SK-N-SH treated with all-trans-retinoic acid at 6 μM for 48 hours (cell line): Measurements from ENCODE around the gene ZMIZ1.

Source experiments
- ATAC-seq: fragments of 200-7000 bp; cut with Tn5 transposase; 3 replicates; pipeline ENCODE4 v1.9.1; 2020; ENCODE audit warnings: mild to moderate bottlenecking, moderate library complexity
- ARNTL ChIP-seq: fragments of 450-650 bp; formaldehyde crosslinking; IDR thresholded peaks from 2 replicates; pipeline ENCODE4 v1.5.0; 2020; ENCODE audit warnings: low read depth, mild to moderate bottlenecking, moderate library complexity, borderline replicate concordance
- BACH2 ChIP-seq: fragments of 250-450 bp; sonication (Bioruptor Pico); IDR thresholded peaks from 2 replicates; pipeline ENCODE4 v1.9.0; 2021; ENCODE audit warnings: mild to moderate bottlenecking, borderline replicate concordance
- CSDC2 ChIP-seq: fragments of 250-450 bp; sonication (Bioruptor Pico); IDR thresholded peaks from 2 replicates; pipeline ENCODE4 v1.5.0; 2020; ENCODE audit warnings: mild to moderate bottlenecking, moderate library complexity
- ESRRG ChIP-seq: fragments of 250-450 bp; sonication (Bioruptor Pico); IDR thresholded peaks from 2 replicates; pipeline ENCODE4 v1.6.1; 2021; ENCODE audit warnings: mild to moderate bottlenecking
- GLIS3 ChIP-seq: fragments of 250-450 bp; sonication (Bioruptor Pico); IDR thresholded peaks from 2 replicates; pipeline ENCODE4 v1.5.0; 2020; ENCODE audit warnings: mild to moderate bottlenecking, moderate library complexity
- ISL1 ChIP-seq: fragments of 250-450 bp; sonication (Bioruptor Pico); IDR thresholded peaks from 2 replicates; pipeline ENCODE4 v2.1.2; 2022; ENCODE audit warnings: mild to moderate bottlenecking, moderate library complexity
- OSR1 ChIP-seq: fragments of 250-450 bp; sonication (Bioruptor Pico); IDR thresholded peaks from 2 replicates; pipeline ENCODE4 v1.8.0; 2022; ENCODE audit warnings: moderate library complexity, mild to moderate bottlenecking, inconsistent platforms
- PPARA ChIP-seq: fragments of 250-450 bp; sonication (Bioruptor Pico); IDR thresholded peaks from 2 replicates; pipeline ENCODE4 v1.5.0; 2020; ENCODE audit warnings: mild to moderate bottlenecking, borderline replicate concordance
- RARB ChIP-seq: fragments of 250-450 bp; sonication (Bioruptor Pico); IDR thresholded peaks from 2 replicates; pipeline ENCODE4 v1.8.0; 2021; ENCODE audit warnings: mild to moderate bottlenecking, moderate library complexity
- SNAI2 ChIP-seq: fragments of 250-450 bp; sonication (Bioruptor Pico); IDR thresholded peaks from 2 replicates; pipeline ENCODE4 v1.5.0; 2020; ENCODE audit warnings: mild to moderate bottlenecking, moderate library complexity
- TCF4 ChIP-seq: fragments of 250-450 bp; sonication (Bioruptor Pico); IDR thresholded peaks from 2 replicates; pipeline ENCODE4 v1.8.0; 2021; ENCODE audit warnings: mild to moderate bottlenecking, moderate library complexity, borderline replicate concordance
- TOX ChIP-seq: fragments of 250-450 bp; sonication (Bioruptor Pico); IDR thresholded peaks from 2 replicates; pipeline ENCODE4 v1.8.0; 2021; ENCODE audit warnings: mild to moderate bottlenecking, moderate library complexity, borderline replicate concordance
- ZC3H10 ChIP-seq: fragments of 250-450 bp; sonication (Bioruptor Pico); IDR thresholded peaks from 2 replicates; pipeline ENCODE4 v1.5.1; 2021; ENCODE audit warnings: mild to moderate bottlenecking, moderate library complexity
- ZFP3 ChIP-seq: fragments of 250-450 bp; sonication (Bioruptor Pico); IDR thresholded peaks from 2 replicates; pipeline ENCODE4 v1.5.0; 2020; ENCODE audit warnings: mild to moderate bottlenecking, moderate library complexity
- ZFP30 ChIP-seq: fragments of 450-650 bp; formaldehyde crosslinking; IDR thresholded peaks from 2 replicates; pipeline ENCODE4 v1.5.0; 2022; ENCODE audit warnings: mild to moderate bottlenecking, moderate library complexity
- ZNF565 ChIP-seq: fragments of 450-650 bp; formaldehyde crosslinking; conservative IDR thresholded peaks from 2 replicates; pipeline ENCODE4 v1.5.0; 2020; ENCODE audit warnings: low read depth, mild to moderate bottlenecking, moderate library complexity
- ZNF70 ChIP-seq: fragments of 450-650 bp; formaldehyde crosslinking; IDR thresholded peaks from 2 replicates; pipeline ENCODE4 v1.5.0; 2020; ENCODE audit warnings: mild to moderate bottlenecking, moderate library complexity
- ZNF8 ChIP-seq: fragments of 450-650 bp; formaldehyde crosslinking; IDR thresholded peaks from 2 replicates; pipeline ENCODE4 v1.5.0; 2020; ENCODE audit warnings: mild to moderate bottlenecking, moderate library complexity
- TF ChIP-seq, protein P1 (sequence below): fragments of 250-450 bp; sonication (Bioruptor Pico); IDR thresholded peaks from 2 replicates; pipeline ENCODE4 v1.8.0; 2021; ENCODE audit warnings: low read depth, mild to moderate bottlenecking, moderate library complexity, borderline replicate concordance
- TF ChIP-seq, protein P2 (sequence below): fragments of 250-450 bp; sonication (Bioruptor Pico); IDR thresholded peaks from 2 replicates; pipeline ENCODE4 v1.5.0; 2020; ENCODE audit warnings: mild to moderate bottlenecking, moderate library complexity
- TF ChIP-seq, protein P3 (sequence below): fragments of 250-450 bp; sonication (Bioruptor Pico); IDR thresholded peaks from 2 replicates; pipeline ENCODE4 v1.8.0; 2020; ENCODE audit warnings: mild to moderate bottlenecking, moderate library complexity, borderline replicate concordance
- TF ChIP-seq, protein P4 (sequence below): fragments of 250-450 bp; sonication (Bioruptor Pico); IDR thresholded peaks from 2 replicates; pipeline ENCODE4 v1.5.1; 2021; ENCODE audit warnings: mild to moderate bottlenecking, moderate library complexity

The ZMIZ1 gene

DNA sequence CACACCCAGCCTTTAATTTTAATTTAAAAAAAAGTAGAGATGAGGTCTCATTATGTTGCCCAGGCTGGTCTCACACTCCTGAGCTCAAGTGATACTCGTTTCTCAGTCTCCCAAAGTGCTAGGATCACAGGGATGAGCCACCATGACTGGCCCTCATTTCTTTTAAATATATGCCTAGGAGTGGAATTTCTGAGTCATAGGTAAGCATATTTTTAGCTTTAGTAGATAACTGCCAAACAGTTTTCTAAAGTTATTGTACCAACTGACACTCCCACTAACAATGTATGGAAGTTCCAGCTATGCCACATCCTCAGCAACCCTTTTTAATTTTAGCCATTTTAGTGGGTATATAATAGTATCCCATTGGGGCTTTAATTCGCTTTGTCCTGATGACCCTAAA lies 264.7 kb downstream of the ZMIZ1 start (continued):
- no peak for TF ChIP-seq ESRRG

DNA sequence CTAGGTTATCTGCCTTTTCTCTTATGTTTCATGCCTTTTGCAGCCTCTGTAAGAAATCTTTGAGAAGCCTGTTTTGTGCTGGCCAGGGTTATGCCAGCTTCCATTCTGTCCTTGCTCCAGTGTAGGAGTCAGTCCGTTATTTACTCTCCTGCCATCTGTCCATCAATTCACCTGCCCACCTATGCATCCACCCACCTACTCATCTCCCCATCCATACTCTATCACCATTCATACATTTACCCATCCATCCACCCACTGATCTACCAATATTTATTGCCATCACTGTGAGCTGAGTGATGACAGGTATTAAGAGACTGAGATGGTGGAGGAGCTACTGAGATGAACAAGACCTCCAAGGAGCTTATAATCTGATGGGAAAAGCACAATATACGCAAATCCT lies 265.8 kb downstream of the ZMIZ1 start:
- ATAC-seq: no peak

DNA sequence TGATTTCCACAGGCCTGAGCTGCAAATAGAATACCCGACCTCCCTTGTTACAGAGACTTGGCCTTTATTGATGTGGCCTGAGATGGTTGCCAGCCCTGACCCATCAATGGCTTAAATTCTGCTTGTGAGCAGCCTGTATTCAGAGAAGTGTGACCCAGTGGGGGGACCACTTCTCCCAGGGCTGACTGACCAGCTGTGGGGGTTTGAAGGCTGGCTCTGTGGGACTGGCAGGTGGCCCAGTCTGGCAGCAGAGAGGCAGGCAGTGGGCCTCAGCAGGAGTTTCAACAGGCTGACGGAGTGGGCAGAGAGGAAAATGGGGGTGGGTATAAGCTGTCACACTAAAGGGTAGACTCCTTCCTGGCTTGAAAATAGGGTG lies 266.3 kb downstream of the ZMIZ1 start:
- TF ChIP-seq SNAI2 (CRISPR knock-in tag) (no peak), ZNF565 (no peak), PPARA (CRISPR knock-in tag) (no peak), ZNF70 (peak; percentile 94), ZFP3 (no peak), OSR1 (CRISPR knock-in tag) (no peak), TCF4 (CRISPR knock-in tag) (no peak)
- ATAC-seq: no peak

More for the DNA sequence above, 265.8 kb downstream of the ZMIZ1 start:
- TF ChIP-seq RARB (CRISPR knock-in tag): no peak
- no peak for TF ChIP-seq ZFP30 (CRISPR knock-in tag)
- TF ChIP-seq ZNF70: no peak
- TF ChIP-seq SNAI2 (CRISPR knock-in tag): no peak
- TF ChIP-seq, protein P1, sequence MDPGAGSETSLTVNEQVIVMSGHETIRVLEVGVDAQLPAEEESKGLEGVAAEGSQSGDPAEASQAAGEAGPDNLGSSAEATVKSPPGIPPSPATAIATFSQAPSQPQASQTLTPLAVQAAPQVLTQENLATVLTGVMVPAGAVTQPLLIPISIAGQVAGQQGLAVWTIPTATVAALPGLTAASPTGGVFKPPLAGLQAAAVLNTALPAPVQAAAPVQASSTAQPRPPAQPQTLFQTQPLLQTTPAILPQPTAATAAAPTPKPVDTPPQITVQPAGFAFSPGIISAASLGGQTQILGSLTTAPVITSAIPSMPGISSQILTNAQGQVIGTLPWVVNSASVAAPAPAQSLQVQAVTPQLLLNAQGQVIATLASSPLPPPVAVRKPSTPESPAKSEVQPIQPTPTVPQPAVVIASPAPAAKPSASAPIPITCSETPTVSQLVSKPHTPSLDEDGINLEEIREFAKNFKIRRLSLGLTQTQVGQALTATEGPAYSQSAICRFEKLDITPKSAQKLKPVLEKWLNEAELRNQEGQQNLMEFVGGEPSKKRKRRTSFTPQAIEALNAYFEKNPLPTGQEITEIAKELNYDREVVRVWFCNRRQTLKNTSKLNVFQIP (CRISPR knock-in tag): no peak
- TF ChIP-seq ZC3H10: no peak
- TF ChIP-seq, protein P2, sequence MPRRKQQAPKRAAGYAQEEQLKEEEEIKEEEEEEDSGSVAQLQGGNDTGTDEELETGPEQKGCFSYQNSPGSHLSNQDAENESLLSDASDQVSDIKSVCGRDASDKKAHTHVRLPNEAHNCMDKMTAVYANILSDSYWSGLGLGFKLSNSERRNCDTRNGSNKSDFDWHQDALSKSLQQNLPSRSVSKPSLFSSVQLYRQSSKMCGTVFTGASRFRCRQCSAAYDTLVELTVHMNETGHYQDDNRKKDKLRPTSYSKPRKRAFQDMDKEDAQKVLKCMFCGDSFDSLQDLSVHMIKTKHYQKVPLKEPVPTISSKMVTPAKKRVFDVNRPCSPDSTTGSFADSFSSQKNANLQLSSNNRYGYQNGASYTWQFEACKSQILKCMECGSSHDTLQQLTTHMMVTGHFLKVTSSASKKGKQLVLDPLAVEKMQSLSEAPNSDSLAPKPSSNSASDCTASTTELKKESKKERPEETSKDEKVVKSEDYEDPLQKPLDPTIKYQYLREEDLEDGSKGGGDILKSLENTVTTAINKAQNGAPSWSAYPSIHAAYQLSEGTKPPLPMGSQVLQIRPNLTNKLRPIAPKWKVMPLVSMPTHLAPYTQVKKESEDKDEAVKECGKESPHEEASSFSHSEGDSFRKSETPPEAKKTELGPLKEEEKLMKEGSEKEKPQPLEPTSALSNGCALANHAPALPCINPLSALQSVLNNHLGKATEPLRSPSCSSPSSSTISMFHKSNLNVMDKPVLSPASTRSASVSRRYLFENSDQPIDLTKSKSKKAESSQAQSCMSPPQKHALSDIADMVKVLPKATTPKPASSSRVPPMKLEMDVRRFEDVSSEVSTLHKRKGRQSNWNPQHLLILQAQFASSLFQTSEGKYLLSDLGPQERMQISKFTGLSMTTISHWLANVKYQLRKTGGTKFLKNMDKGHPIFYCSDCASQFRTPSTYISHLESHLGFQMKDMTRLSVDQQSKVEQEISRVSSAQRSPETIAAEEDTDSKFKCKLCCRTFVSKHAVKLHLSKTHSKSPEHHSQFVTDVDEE (CRISPR knock-in tag): no peak
- TF ChIP-seq, protein P3, sequence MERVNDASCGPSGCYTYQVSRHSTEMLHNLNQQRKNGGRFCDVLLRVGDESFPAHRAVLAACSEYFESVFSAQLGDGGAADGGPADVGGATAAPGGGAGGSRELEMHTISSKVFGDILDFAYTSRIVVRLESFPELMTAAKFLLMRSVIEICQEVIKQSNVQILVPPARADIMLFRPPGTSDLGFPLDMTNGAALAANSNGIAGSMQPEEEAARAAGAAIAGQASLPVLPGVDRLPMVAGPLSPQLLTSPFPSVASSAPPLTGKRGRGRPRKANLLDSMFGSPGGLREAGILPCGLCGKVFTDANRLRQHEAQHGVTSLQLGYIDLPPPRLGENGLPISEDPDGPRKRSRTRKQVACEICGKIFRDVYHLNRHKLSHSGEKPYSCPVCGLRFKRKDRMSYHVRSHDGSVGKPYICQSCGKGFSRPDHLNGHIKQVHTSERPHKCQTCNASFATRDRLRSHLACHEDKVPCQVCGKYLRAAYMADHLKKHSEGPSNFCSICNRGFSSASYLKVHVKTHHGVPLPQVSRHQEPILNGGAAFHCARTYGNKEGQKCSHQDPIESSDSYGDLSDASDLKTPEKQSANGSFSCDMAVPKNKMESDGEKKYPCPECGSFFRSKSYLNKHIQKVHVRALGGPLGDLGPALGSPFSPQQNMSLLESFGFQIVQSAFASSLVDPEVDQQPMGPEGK (CRISPR knock-in tag): no peak
- no peak for TF ChIP-seq ESRRG
- TF ChIP-seq ARNTL (CRISPR knock-in tag): no peak
- TF ChIP-seq GLIS3: no peak
- no peak for TF ChIP-seq ZFP3
- TF ChIP-seq BACH2 (CRISPR knock-in tag): no peak
- TF ChIP-seq TCF4 (CRISPR knock-in tag): no peak
- no peak for TF ChIP-seq OSR1 (CRISPR knock-in tag)
- TF ChIP-seq CSDC2 (CRISPR knock-in tag): no peak
- no peak for TF ChIP-seq ZNF565
- TF ChIP-seq, all 23 proteins: peak for 0

DNA sequence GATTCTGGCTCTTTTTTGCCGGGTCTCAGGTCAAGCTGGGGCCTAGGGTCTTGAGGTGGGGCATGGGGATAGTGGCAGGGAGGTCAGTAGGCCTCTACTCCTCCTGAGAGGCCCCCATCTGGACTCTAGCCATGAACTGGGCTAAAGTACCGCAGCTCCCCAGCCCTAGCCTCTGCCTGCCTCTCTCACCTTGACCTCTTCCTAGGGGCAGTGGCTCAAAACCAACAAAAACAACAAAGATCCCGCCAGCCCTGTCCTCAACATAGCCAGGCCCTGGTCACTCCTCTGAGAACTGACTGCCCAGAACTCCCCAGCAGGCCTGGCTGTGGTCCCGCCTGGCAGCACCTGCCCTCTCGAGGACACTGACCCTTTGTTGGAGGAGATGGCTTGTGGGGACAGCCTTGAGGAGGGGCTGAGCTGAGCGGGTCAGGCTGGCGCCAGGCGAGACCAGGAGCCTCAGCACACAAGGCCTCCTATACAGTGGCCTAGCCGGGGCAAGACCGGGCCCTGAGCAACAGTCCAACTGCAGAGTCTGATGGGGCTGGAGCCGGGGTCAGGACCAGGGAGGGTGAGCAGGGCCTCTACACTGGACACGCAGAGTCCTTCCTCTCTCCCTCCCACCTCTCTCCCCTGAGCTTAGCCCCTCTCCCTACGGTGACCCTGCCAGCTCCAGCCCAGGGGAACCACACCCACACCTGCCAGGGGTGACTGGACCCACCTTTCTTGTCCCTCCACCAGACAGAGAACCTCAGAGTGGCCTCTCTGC lies 266.9 kb downstream of the ZMIZ1 start:
- TF ChIP-seq CSDC2 (CRISPR knock-in tag): no peak
- peak; percentile 13; the same call in 2 of the 3 replicates for ATAC-seq

DNA sequence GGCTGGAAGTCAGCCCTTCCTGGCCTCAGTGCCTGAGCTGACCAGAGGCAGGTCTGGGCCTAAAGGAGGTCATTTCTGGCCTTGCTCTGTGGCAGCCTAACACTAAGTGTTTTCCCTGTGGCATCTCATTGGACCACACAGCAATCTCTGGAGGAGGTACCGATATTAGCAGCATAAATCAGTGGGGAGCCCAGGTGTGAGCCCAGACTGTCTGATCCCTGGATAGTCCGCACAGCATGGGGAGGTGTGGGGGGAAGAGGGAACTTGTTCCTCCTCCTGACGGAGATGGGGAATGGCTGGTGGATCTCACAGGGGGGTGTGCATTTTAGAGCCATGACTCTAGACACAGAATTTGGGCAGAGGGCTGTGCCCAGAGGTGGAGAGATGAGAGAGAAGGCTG lies 267.5 kb downstream of the ZMIZ1 start:
- no peak for ATAC-seq
- no peak for TF ChIP-seq PPARA (CRISPR knock-in tag)
- TF ChIP-seq, protein P4, sequence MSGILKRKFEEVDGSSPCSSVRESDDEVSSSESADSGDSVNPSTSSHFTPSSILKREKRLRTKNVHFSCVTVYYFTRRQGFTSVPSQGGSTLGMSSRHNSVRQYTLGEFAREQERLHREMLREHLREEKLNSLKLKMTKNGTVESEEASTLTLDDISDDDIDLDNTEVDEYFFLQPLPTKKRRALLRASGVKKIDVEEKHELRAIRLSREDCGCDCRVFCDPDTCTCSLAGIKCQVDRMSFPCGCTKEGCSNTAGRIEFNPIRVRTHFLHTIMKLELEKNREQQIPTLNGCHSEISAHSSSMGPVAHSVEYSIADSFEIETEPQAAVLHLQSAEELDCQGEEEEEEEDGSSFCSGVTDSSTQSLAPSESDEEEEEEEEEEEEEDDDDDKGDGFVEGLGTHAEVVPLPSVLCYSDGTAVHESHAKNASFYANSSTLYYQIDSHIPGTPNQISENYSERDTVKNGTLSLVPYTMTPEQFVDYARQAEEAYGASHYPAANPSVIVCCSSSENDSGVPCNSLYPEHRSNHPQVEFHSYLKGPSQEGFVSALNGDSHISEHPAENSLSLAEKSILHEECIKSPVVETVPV (CRISPR knock-in tag): no peak
- TF ChIP-seq, protein P1 (CRISPR knock-in tag): no peak
- TF ChIP-seq ISL1 (CRISPR knock-in tag): no peak
- TF ChIP-seq TCF4 (CRISPR knock-in tag): no peak
- no peak for TF ChIP-seq ZNF8
- no peak for TF ChIP-seq GLIS3
- TF ChIP-seq SNAI2 (CRISPR knock-in tag): no peak
- TF ChIP-seq, protein P2 (CRISPR knock-in tag): no peak
- no peak for TF ChIP-seq ARNTL (CRISPR knock-in tag)
- TF ChIP-seq OSR1 (CRISPR knock-in tag): no peak
- TF ChIP-seq ZFP3: no peak
- no peak for TF ChIP-seq TOX (CRISPR knock-in tag)
